ENCODE data around the gene COG5.
A peak's percentile ranks its signal among the peaks of the same experiment; 100 is the strongest.

The COG5 gene

DNA sequence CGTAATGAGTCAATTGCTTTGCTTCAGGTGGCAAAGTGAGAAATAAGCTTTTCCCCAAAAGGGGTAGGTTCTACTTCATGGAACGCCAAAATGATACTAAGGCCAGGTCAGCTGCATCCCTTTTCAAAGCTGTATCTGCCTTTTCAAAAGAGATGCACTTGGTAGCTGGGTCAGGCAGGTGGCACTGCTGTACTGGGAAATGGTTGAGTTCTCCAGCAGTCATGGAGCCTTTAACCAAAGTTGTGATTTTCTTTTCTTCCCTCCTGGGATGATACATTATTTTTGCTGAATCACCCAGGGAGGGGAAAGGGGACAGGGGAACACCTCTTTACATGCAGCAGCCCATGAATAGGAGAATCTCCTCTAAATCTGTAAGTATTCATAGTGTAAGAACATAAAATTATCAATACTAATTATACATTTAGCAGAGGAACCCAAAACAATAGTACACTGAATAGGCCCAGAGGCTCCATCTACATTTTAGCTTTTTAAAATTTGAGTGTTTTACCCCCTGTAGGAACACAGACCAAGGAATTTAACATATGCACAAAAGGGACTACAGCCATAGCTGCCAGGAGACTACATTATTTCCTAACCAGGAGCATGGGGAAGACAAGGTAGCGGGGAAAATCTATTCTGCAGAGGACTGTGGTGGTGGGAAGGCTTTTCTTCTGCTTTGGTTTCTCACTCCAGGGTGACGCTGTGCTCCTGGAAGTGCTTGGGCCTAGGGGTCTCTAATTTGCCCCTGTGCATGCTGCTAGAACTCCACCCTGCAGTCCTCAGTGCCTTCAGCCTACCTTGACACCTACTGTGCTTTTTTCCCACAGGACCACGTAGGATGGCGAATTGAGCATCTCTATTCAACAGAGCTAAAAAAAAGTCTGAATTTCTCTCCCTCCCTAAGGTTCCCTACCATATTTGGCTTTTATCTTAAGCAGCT lies 100.3 kb downstream of the COG5 start:
- peak; percentile 2 for DNase-seq (ENCODE audit: low read depth, low spot score)

DNA sequence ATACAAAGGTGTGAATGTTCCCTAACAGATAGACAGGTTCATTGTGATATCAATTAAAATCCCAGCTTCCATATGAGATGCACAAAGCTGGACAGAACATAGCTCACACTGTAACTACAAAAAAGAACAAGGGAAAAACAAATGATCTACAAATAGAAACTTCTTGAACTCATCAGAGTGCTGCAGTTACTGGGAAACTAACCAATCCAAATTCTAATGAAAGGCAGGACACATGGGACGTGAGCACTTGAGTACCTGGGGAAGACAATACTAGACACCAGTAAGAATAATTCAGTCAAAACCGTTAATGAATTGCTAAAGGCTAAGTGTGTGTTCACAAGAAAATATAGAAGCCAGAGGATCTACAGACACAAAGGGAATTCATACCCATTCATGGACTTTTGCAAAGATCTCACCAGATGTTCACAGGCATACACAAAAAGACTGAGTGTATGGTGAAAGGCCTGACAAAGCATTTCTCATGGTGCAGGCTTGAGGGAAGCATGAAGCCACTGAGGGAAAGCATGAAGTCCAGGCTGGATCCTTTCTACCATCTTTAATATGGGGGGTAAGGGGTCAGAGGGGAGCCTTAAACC lies 101.7 kb downstream of the COG5 start:
- DNase-seq (ENCODE audit: low read depth, low spot score), result no peak

DNA sequence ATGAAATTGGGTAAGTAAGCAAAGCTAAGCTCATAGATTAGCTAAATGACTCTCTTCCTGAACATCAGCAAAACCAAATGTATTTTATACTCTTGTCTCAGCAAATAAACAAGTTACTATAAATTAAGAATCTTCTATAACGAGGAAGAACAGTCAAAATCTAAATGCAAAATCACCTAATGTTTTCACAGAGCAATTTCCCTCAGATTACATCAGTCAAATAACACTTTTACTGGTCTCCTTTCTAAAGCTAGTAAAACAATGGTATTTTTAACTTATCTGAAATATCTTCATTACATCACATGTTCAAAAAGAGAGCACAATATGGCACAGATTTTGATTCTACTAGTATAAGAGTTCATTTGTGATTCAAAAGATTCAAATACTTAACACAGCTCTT lies 110.3 kb downstream of the COG5 start:
- no peak for DNase-seq (ENCODE audit: low read depth, low spot score)

DNA sequence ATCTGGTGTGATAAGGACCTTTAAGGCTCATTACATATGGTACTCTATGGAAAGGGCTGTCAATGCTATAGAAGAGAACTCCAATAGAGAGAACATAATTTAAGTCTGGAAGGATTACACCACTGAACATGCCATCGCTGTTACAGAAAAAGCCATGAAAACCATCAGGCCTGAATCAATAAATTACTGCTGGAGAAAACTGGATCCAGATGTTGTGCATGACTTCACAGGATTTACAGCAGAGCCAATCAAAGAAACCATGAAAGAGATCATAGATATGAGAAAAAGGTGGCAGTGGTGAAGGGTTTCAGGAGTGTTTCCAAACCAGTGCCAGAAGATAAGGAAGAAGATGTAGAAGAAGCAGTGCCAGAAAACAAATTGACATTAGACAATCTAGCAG lies 112.8 kb downstream of the COG5 start:
- no peak for DNase-seq (ENCODE audit: low read depth, low spot score)

DNA sequence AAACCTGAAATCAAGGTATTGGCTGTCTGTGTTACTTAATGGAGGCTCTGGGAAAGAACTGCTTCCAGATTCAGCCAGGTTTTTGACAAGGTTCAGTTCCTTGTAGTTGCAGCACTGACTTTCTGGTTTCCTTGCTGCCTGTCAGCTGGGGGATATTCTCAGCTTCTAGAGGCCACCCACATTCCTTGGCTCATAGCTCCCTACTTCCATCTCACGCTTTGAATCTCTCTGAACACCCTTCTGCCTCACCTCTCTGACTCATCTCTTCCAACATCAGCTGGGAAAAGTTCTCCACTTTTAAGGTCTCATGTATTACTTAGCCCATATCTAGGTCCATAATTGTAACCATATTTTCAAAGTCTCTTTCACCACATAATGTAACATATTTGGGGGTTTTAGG lies 116.7 kb downstream of the COG5 start:
- no peak for DNase-seq (ENCODE audit: low read depth, low spot score)

DNA sequence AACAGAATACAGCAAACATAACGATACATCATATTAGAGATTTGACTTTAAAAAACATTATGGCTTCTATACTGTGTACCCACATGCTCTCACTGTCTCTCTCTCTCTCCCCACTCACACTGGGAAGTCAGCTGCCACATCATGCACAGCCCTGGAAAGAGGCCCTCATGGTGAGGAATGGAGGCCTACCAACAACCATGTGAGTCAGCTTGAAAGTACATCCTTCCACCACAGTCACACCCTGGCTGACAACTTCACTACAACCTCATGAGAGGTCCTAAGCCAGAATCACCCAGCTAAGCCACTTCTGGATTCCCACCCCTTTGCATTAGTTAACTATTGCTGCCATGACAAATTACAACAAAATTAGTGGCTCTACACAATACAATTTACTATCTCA lies 117.2 kb downstream of the COG5 start:
- no peak for DNase-seq (ENCODE audit: low read depth, low spot score)

DNA sequence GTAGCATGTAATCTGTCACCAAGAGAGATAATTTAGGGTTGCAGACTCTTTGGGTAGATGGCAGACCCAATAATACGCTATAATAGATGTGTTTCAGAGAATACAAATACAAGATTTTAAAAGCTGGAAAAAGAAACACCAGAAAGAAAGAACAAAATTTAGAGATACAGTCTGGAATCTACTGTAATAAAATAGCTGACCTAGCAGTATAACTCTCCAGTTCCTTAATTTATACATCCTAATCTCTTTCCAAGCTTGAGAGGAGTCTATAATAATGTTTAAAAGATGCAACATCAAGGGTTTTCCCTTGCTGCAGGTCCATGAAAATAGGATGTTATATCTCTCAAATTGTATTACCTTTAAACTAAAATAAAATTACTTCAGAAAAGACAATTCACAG lies 121.0 kb downstream of the COG5 start:
- DNase-seq (ENCODE audit: low read depth, low spot score), result no peak

DNA sequence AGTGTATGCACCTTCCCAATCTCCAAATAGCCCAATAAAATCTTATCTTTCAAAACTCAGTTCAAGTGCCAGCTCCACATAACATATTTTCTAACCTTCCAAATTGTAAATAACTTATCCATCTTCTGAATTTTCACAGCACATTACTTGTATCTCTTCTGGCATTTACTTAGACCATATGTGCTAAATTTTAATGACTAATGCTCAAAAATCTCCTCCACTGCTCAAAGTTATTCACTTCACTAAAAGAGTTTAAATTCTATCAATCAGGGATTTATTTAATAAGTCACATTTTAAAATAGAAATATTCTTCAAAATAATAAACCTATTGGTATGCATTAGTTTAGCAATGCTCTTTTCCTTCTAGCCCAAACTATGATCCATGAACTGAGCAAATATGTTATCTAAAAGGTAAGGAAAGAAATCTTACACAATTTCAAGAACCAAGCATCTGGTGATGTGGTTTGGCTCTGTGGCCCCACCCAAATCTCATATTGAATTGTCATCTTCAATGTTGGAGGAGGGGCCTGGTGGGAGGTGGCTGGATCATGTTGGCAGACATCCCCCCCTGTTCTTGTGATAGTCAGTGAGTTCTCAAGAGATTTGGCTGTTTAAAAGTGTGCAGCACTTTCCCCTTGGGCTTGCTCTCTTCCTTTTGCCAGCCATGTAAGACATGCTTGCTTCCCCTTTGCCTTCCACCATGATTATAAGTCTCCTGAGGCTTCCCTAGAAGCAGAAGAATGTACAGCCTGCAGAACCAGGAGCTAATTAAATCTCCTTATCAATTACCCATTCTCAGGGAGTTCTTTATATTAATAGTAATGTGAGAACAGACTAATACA lies 121.9 kb downstream of the COG5 start:
- no peak for DNase-seq (ENCODE audit: low read depth, low spot score)

DNA sequence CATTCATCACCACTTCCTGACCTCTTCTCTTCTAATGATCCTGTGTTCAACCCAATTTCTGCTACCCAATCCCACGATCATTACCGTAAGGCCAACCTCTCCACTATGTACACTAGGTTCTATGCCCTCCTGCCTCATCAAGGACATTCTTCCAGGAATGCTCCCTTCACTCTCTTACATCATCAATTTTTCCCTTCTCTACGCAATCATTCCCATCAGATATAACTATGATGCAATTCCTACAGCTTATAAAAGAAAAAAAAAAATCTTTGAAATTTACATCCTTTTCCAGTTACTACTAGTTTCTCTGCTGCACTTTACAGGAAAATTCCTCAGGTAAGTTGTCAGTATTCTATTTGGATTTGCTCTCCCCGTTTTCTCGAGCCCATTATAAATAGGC lies 124.7 kb downstream of the COG5 start:
- DNase-seq (ENCODE audit: low read depth, low spot score), result no peak

DNA sequence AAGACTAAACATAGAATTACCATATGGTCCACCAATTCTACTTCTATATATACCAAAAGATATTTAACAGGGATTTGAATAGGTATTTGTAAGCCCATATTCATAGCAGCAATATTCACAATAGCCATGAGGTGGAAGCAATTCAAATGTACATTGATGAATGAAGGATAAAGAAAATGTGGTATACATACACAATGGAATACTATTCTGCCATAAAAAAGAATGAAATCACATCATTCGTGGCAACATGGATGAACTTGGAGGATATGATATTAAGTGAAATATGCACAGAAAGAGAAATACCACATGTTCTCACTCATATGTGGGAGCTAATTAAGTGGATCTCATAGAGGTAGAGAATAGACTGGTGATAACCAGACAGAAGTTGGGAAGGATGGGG lies 128.0 kb downstream of the COG5 start:
- DNase-seq (ENCODE audit: low read depth, low spot score), result no peak

DNA sequence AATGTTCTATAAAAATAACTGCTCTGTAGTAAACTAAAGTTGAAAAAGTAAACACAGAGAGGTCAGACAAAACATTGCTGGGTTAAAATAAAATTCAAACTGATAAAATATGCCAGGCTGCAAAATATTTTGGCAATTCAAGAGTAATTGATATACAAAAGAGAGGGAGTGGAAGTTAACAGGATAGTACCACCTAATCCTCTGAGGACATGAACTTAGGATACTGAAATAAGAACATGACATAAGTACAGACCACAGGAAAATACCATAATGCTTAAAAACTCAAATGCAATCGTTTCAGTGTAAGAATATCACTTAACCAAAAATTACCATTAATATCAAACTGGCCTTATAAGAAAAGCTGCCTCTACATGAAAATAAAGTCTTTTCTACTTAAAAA lies 131.5 kb downstream of the COG5 start:
- DNase-seq (ENCODE audit: low read depth, low spot score), result no peak

DNA sequence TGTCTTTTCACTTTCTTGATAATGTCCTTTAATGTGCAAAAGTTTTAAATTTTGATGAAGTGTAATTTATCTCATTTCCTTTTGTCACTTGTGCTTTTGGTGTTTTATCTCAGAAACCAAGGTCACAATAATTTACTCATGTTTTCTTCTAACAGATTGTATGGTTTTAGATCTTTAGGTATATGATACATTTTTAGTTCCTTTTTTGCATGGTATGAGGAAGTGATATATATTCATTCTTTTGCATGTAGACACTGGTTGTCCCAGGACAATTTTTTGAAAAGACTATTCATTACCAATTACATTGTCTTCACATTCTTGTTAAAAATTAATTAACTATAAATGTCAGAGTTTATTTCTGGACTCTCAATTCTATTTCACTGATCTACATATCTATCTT lies 133.7 kb downstream of the COG5 start:
- DNase-seq (ENCODE audit: low read depth, low spot score), result no peak

DNA sequence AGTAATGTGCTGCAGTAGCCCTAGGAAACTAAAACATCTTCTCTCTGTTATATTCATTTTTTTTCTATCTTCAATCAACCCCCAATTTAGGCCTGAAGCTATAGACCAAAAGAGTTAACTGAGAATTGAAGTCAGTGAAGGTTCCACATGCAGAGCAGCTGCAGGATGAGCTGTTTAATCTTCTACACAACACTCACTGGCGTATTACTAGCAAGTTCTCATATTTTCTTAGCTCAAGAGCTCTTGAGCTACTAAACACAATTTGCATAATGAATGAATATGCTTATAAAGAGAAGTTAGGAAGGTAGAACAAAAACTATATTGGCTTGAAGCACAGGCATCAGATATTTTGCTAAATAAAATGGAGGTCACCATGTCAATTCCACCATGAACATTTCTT lies 135.1 kb downstream of the COG5 start:
- no peak for DNase-seq (ENCODE audit: low read depth, low spot score)

DNA sequence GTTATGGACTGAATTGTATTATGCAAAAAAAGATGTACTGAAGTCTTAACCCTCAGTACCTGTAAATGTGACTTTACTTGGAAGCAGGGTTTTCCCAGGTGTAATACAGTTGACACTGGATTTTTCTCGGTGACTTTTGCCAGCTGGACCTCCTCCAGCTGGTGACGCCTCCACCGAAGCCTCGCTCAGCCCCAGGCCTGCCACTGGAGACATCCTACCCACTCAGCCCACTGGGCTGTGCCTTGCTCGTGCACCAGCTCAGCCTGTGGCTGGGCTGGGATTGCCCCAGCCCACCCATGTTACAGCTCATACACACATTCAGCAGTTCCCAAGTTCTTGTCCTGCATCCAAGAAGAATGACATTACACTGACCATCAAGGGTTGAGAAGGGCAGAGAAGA lies 136.3 kb downstream of the COG5 start:
- no peak for DNase-seq (ENCODE audit: low read depth, low spot score)

DNA sequence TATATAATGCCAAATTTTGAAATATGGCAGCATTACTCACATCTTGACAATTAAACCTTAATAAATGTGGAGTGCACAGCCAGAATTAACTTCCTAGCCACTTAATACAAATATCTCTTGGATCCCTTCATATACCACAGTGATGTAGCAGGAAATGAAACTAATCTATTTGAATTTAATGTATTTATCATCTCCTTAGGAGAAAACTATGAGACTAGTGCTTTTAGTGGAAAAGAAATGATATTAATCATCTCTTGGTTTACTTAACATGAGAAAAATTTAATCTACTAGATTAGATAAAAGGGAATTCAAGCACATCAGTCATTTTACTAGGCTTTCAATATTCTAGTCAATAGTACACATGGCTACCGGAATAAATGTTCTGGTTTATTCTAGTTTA lies 149.5 kb downstream of the COG5 start:
- DNase-seq (ENCODE audit: low read depth, low spot score), result no peak

DNA sequence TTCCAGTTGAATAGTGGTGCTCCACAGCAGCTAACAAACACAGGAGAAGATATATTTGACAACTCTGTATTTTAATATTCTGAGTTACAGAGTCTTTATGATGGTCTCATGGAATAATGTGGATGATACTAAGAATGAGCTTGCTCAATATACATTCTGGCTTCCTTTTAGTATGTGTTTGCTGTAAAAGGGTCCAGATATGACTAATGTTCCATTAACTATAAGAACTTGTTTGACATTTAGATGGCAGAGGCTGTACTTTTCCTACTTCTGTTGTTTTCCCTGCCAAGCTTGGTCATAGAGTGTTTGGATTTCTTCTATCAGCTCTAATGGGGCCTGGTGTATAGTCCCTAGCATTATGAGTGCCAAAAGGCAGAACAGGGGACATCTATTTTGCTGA lies 155.4 kb downstream of the COG5 start:
- no peak for DNase-seq (ENCODE audit: low read depth, low spot score)

DNA sequence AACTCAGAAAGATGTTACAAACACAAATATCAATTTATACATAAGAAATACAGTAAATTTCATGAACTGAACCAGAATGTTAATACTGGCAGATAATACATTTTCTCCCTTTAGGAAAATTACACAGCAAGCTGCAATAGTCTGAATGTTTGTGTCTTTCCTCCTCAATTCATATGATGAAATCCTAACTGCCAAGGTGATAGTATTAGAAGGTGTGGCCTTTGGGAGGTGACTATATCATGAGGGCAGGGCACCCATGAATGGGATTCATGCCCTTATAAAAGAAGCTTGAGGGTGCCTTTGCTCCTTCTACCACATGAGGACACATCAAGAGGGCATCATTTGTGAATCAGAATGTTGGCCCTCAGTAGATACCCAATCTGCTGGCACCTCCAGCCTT lies 158.2 kb downstream of the COG5 start:
- DNase-seq (ENCODE audit: low read depth, low spot score), result no peak

DNA sequence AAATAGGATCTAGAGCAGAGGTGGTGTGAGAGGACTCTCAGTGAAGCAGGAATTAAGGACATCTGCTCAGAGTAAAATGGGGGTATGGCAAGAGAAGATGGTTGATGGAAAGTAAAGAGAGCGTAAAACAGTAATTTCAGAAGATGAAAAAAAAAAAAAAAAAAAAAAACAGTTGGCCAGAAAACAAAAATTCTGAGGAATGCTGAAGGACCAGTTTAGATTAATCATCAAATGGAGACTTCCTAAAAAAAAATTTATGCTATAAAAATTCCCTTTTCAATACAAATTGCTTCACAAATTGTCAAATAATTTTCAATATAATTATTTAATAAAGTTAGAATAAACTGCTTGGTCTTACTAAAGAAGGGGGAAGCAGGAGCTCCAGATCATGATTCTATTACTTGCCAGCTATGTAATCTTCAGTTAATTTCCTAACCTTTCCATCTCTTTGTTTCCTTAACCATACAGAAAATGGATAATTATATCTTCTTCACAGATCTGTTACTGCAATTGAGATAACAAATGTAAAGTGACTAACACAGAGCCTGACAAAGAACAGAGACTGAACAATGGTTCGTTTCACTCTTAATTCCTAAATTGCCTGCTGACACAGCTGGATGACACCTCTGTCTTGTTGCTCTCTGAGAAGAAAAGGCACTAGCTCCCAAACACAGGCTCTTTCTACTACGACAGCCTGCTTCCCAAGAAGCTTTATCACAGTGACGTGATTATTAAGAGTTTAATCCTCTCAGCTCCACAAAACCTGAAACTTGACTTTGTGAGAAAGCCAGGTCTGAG lies 158.8 kb downstream of the COG5 start:
- no peak for DNase-seq (ENCODE audit: low read depth, low spot score)

DNA sequence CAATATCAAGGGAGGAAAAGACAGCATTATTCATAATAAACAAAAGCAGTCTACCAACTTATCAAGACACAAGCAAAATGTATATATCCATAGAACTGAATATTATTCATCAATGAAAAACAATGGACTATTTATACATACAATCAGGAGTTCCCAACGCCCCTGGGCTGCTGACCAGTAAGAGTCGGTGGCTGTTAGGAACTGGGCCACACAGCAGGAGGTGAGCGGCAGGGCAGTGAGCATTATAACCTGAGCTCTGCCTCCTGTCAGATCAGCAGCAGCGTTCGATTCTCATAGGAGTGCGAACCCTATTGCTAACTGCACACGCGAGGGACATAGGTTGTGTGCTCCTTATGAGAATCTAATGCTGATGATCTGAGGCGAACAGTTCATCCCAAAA lies 165.6 kb downstream of the COG5 start:
- no peak for DNase-seq (ENCODE audit: low read depth, low spot score)

DNA sequence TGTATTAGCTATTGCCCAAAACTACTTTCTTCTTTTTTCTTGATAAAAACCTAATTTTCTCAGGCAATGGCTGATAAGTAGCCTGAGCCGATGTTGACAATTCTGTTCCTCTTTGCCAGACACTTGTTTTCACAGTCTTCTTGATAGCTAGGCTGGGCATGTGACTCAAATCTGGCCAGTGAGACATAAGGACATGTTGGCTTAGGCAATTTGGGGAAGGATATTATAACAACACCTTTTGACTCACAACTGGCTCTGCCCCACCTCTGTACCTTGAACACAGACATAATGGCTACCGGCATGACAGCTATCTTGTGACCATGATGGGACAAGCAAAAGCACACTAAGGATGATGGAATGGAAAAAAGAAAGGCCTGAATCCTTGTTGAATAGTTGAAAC lies 166.7 kb downstream of the COG5 start:
- DNase-seq (ENCODE audit: low read depth, low spot score), result no peak

DNA sequence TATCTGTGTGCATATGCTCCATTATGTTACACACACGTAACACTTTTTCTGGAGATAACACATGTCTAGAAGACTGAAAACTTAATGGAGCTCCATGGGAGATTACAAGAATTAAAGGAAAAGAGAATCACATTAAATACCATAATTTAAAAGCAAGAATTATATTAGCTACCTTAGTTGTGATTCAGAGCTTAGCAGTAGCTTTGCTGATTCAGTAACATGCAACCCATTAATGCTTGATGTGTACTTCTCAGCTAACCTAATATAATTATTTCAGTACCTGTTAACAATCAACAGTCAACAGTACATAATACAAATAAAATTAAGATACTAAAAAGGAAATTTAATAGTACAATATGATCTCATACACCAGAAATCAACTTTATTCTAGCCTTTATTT lies 167.6 kb downstream of the COG5 start:
- no peak for DNase-seq (ENCODE audit: low read depth, low spot score)

DNA sequence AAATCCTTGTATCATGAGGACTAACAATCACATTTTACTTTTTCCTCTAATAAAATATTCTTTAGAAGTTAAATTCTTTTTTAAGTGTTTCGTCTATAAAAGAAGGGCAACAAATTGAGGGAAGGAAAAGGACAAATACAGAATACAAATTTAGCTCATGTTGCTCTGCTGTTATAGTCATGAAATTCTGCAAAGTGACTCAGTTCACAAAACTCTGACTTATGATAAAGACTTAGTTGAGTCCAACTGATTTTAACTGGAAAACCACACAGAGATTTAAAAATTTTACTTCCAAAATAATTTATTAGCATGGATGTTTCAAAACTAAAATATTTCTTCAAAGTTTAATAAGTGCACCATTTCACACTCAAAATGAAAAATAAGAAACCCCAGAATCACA lies 168.9 kb downstream of the COG5 start:
- no peak for DNase-seq (ENCODE audit: low read depth, low spot score)
